ENCODE results near the gene DNAJB4.

- TF ChIP-seq, protein P1, sequence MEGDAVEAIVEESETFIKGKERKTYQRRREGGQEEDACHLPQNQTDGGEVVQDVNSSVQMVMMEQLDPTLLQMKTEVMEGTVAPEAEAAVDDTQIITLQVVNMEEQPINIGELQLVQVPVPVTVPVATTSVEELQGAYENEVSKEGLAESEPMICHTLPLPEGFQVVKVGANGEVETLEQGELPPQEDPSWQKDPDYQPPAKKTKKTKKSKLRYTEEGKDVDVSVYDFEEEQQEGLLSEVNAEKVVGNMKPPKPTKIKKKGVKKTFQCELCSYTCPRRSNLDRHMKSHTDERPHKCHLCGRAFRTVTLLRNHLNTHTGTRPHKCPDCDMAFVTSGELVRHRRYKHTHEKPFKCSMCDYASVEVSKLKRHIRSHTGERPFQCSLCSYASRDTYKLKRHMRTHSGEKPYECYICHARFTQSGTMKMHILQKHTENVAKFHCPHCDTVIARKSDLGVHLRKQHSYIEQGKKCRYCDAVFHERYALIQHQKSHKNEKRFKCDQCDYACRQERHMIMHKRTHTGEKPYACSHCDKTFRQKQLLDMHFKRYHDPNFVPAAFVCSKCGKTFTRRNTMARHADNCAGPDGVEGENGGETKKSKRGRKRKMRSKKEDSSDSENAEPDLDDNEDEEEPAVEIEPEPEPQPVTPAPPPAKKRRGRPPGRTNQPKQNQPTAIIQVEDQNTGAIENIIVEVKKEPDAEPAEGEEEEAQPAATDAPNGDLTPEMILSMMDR (IDR thresholded peaks at IDR 0.05; ENCODE audit: poor library complexity), result no peak
- no peak for TF ChIP-seq EZH2 (IDR thresholded peaks at IDR 0.05; ENCODE audit: borderline replicate concordance)
These were observed 34.5 kb upstream of the DNAJB4 start for GRCh38 chr1:77970192-77970591.
